CD4-positive, alpha-beta memory T cell (primary cell): ENCODE measurements around the gene MBOAT2. TPM values are rescaled to one million over a fixed set of nuclear protein-coding genes. Genes with fewer than 3 reads are reported as not detected.

Experiments used
- CTCF ChIA-PET: fragments of 350-600 bp; sonication (Branson Sonifier 250); formaldehyde crosslinking; loops from one replicate; lab custom pipeline; 2021; ENCODE audit warnings: inconsistent platforms; ENCODE audit not compliant: partially characterized antibody; lab: Charles Lee
- POLR2A ChIA-PET: fragments of 350-600 bp; sonication (Branson Sonifier 250); formaldehyde crosslinking; loops from one replicate; lab custom pipeline; 2021; ENCODE audit not compliant: partially characterized antibody; lab: Charles Lee
- DNase-seq, 5 donors: peaks; one replicate each; pipeline versions ENCODE4 v3.0.0 to v3.0.0-alpha.2; 2020 to 2022; ENCODE audit warnings: mixed read lengths in 1 of 5
- H3K27ac ChIP-seq: one replicate; pipeline ENCODE4 v1.7.0; 2013; ENCODE audit warnings: low read depth, low read length
- H3K27me3 ChIP-seq: 2 replicates; pipeline ENCODE4 v1.7.0; 2013; ENCODE audit warnings: mild to moderate bottlenecking, low read length, moderate library complexity; ENCODE audit not compliant: insufficient read depth
- H3K36me3 ChIP-seq: 2 replicates; pipeline ENCODE4 v1.7.0; 2013; ENCODE audit warnings: mild to moderate bottlenecking, low read length, moderate library complexity; ENCODE audit not compliant: insufficient read depth
- H3K4me1 ChIP-seq: 2 replicates; pipeline ENCODE4 v1.7.0; 2013; ENCODE audit warnings: mild to moderate bottlenecking, low read length, moderate library complexity; ENCODE audit not compliant: insufficient read depth
- H3K4me3 ChIP-seq, 2 donors: one replicate each; pipeline ENCODE4 v1.7.0; 2013; ENCODE audit warnings: low read length in 2 of 2, mild to moderate bottlenecking in 1 of 2
- H3K9me3 ChIP-seq, 2 donors: one replicate each; pipeline ENCODE4 v1.7.0; 2013; ENCODE audit warnings: low read length in 2 of 2, control low read depth in 1 of 2; ENCODE audit not compliant: control insufficient read depth in 1 of 2
- H3K27ac Mint-ChIP-seq, 7 donors: one replicate each; pipeline ENCODE4 v1.8.0; 2020 to 2021; ENCODE audit warnings: mixed read lengths in 7 of 7, mild to moderate bottlenecking in 6 of 7, inconsistent platforms in 3 of 7, moderate library complexity in 3 of 7
- H3K27me3 Mint-ChIP-seq, 2 donors: one replicate each; pipeline ENCODE4 v1.8.0; 2020 to 2021; ENCODE audit warnings: mixed read lengths in 2 of 2
- H3K36me3 Mint-ChIP-seq, 2 donors: one replicate each; pipeline ENCODE4 v1.8.0; 2020 to 2021; ENCODE audit warnings: mixed read lengths in 2 of 2, inconsistent platforms in 1 of 2, mild to moderate bottlenecking in 1 of 2
- H3K4me1 Mint-ChIP-seq, 4 donors: one replicate each; pipeline ENCODE4 v1.8.0; 2020 to 2021; ENCODE audit warnings: mixed read lengths in 4 of 4, mild to moderate bottlenecking in 1 of 4
- H3K4me3 Mint-ChIP-seq, 8 donors: one replicate each; pipeline ENCODE4 v1.8.0; 2020 to 2021; ENCODE audit warnings: mixed read lengths in 8 of 8, mild to moderate bottlenecking in 7 of 8, moderate library complexity in 6 of 8, inconsistent platforms in 3 of 8
- H3K9me3 Mint-ChIP-seq, 8 donors: one replicate each; pipeline ENCODE4 v1.8.0; 2020 to 2021; ENCODE audit warnings: mixed read lengths in 8 of 8, mild to moderate bottlenecking in 5 of 8, inconsistent platforms in 3 of 8, moderate library complexity in 1 of 8
- intact Hi-C: fragments of 100-400 bp; cut with micrococcal nuclease; formaldehyde crosslinking; loops from one replicate; pipeline ENCODE4 v1.15.1; 2023
- polyA plus RNA-seq, 2 donors: library from polyadenylated mRNA; unstranded; fragments of 300-500 nt; fragmentation: Illumina TruSeq; gene quantifications; one replicate each; pipeline ENCODE4 v1.2.3, GENCODE V29; 2021
- total RNA-seq, 2 experiments: library from RNA; stranded (reverse); gene quantifications; one replicate each; pipeline ENCODE4 v1.2.3, GENCODE V29; 2021

The MBOAT2 gene
- total and polyA plus RNA-seq, 4 experiments from 2014 or later = 0.20 to 2.0 (median 1.7) TPM

- intact Hi-C loops = no loop called here
- Histone ChIP-seq H3K27ac (no peak overlapping the region), H3K27me3 (no peaks in the 10 kb centered on the region), H3K9me3 (no peaks in the 10 kb centered on the region), H3K4me1 (no peaks in the 10 kb centered on the region), H3K36me3 (no peaks in the 10 kb centered on the region), H3K4me3 (no peak overlapping the region)
- ChIA-PET CTCF (no interaction called here), POLR2A (no interaction called here)
- Mint-ChIP-seq H3K9me3 (no peaks in the 10 kb centered on the region), H3K27ac (no peak overlapping the region), H3K27me3 (peaks cover 6 to 10% of the 10 kb centered on the region in 2 donors), H3K36me3 (peaks cover 0 to 5% of the 10 kb centered on the region in 2 donors), H3K4me1 (no peaks in the 10 kb centered on the region), H3K4me3 (no peak overlapping the region)
- DNase-seq = no peak
Measured at GRCh38 chr2:8853426-8853825, 150.1 kb downstream of the MBOAT2 start.

GRCh38 chr2:8851811-8852560 is 151.5 kb downstream of the MBOAT2 start:
- Mint-ChIP-seq H3K27me3 (peaks cover 6 to 13% of the 10 kb centered on the region in 2 donors), H3K27ac (no peak overlapping the region), H3K36me3 (no peaks in the 10 kb centered on the region), H3K4me3 (no peak overlapping the region), H3K4me1 (no peaks in the 10 kb centered on the region), H3K9me3 (no peaks in the 10 kb centered on the region)
- Histone ChIP-seq H3K4me3 (no peak overlapping the region), H3K9me3 (no peaks in the 10 kb centered on the region), H3K4me1 (no peaks in the 10 kb centered on the region), H3K27ac (no peak overlapping the region), H3K36me3 (no peaks in the 10 kb centered on the region), H3K27me3 (no peaks in the 10 kb centered on the region)
- DNase-seq = no peak
- ChIA-PET CTCF (no interaction called here), POLR2A (no interaction called here)
- intact Hi-C loops = no loop called here

GRCh38 chr2:8850845-8851487 is 152.5 kb downstream of the MBOAT2 start:
- intact Hi-C loops = no loop called here
- Mint-ChIP-seq H3K4me3 (no peak overlapping the region), H3K27ac (no peak overlapping the region), H3K27me3 (peaks cover 16 to 23% of the 10 kb centered on the region in 2 donors), H3K9me3 (no peaks in the 10 kb centered on the region), H3K4me1 (no peaks in the 10 kb centered on the region), H3K36me3 (no peaks in the 10 kb centered on the region)
- POLR2A ChIA-PET = no interaction called here
- Histone ChIP-seq H3K27ac (no peak overlapping the region), H3K4me1 (no peaks in the 10 kb centered on the region), H3K36me3 (no peaks in the 10 kb centered on the region), H3K4me3 (no peak overlapping the region), H3K9me3 (no peaks in the 10 kb centered on the region), H3K27me3 (no peaks in the 10 kb centered on the region)
- CTCF ChIA-PET = no interaction called here
- DNase-seq = no peak

- no peak for DNase-seq
- Mint-ChIP-seq H3K9me3 (no peaks in the 10 kb centered on the region), H3K4me3 (no peak overlapping the region), H3K27me3 (peaks cover 21 to 30% of the 10 kb centered on the region in 2 donors), H3K27ac (no peak overlapping the region), H3K4me1 (no peaks in the 10 kb centered on the region), H3K36me3 (no peaks in the 10 kb centered on the region)
- intact Hi-C loops = no loop called here
- Histone ChIP-seq H3K4me1 (no peaks in the 10 kb centered on the region), H3K27me3 (no peaks in the 10 kb centered on the region), H3K27ac (no peak overlapping the region), H3K4me3 (no peak overlapping the region), H3K9me3 (no peaks in the 10 kb centered on the region), H3K36me3 (no peaks in the 10 kb centered on the region)
- CTCF ChIA-PET = no interaction called here
- POLR2A ChIA-PET = no interaction called here
Measured at GRCh38 chr2:8849327-8849726, 154.2 kb downstream of the MBOAT2 start.

GRCh38 chr2:8848328-8849100 is 155.0 kb downstream of the MBOAT2 start:
- Histone ChIP-seq H3K36me3 (no peaks in the 10 kb centered on the region), H3K27me3 (no peaks in the 10 kb centered on the region), H3K4me1 (no peaks in the 10 kb centered on the region), H3K4me3 (no peak overlapping the region), H3K9me3 (no peaks in the 10 kb centered on the region), H3K27ac (no peak overlapping the region)
- H3K4me1 Mint-ChIP-seq = no peaks in the 10 kb centered on the region
- H3K4me3 Mint-ChIP-seq = no peak overlapping the region
- no peak overlapping the region for H3K27ac Mint-ChIP-seq
- CTCF ChIA-PET = no interaction called here
- peaks cover 24 to 30% of the 10 kb centered on the region in 2 donors for H3K27me3 Mint-ChIP-seq
- DNase-seq = no peak
- no peaks in the 10 kb centered on the region for H3K36me3 Mint-ChIP-seq
- no peaks in the 10 kb centered on the region for H3K9me3 Mint-ChIP-seq
- intact Hi-C loops = no loop called here
- POLR2A ChIA-PET = no interaction called here

- Mint-ChIP-seq H3K4me3 (no peak overlapping the region), H3K27me3 (peaks cover 20 to 28% of the 10 kb centered on the region in 2 donors), H3K4me1 (no peaks in the 10 kb centered on the region), H3K27ac (no peak overlapping the region), H3K9me3 (no peaks in the 10 kb centered on the region), H3K36me3 (no peaks in the 10 kb centered on the region)
- H3K4me1 ChIP-seq = no peaks in the 10 kb centered on the region
- ChIA-PET CTCF (no interaction called here), POLR2A (no interaction called here)
- no peak for DNase-seq
- intact Hi-C loops = no loop called here
- no peaks in the 10 kb centered on the region for H3K27me3 ChIP-seq
- H3K36me3 ChIP-seq = no peaks in the 10 kb centered on the region
- H3K9me3 ChIP-seq = no peaks in the 10 kb centered on the region
- no peak overlapping the region for H3K4me3 ChIP-seq
- no peak overlapping the region for H3K27ac ChIP-seq
Measured at GRCh38 chr2:8847400-8847799, 156.1 kb downstream of the MBOAT2 start.

- intact Hi-C loops = no loop called here
- CTCF ChIA-PET = no interaction called here
Measured at GRCh38 chr2:8841932-8842331, 161.6 kb downstream of the MBOAT2 start.

More at GRCh38 chr2:8841932-8842331, 161.6 kb downstream of the MBOAT2 start:
- no peak overlapping the region for H3K27ac ChIP-seq
- no peaks in the 10 kb centered on the region for H3K36me3 ChIP-seq
- H3K27me3 ChIP-seq = no peaks in the 10 kb centered on the region
- Mint-ChIP-seq H3K9me3 (no peaks in the 10 kb centered on the region), H3K4me1 (peaks cover 2 to 17% (median 9%) of the 10 kb centered on the region in 4 donors), H3K27me3 (peaks cover 16 to 18% of the 10 kb centered on the region in 2 donors), H3K36me3 (peaks cover 0 to 4% of the 10 kb centered on the region in 2 donors), H3K27ac (no peak overlapping the region), H3K4me3 (no peak overlapping the region)
- no peak for DNase-seq
- no peaks in the 10 kb centered on the region for H3K9me3 ChIP-seq
- POLR2A ChIA-PET = no interaction called here
- peaks cover 5% of the 10 kb centered on the region for H3K4me1 ChIP-seq
- H3K4me3 ChIP-seq = no peak overlapping the region
